ENCODE results near the gene LRRC49. TPM values are rescaled to one million over a fixed set of nuclear protein-coding genes. Genes with fewer than 3 reads are reported as not detected.

LRRC49 gene
- total RNA-seq, 1 experiment from 2014 or later, result 5.6 TPM

DNA sequence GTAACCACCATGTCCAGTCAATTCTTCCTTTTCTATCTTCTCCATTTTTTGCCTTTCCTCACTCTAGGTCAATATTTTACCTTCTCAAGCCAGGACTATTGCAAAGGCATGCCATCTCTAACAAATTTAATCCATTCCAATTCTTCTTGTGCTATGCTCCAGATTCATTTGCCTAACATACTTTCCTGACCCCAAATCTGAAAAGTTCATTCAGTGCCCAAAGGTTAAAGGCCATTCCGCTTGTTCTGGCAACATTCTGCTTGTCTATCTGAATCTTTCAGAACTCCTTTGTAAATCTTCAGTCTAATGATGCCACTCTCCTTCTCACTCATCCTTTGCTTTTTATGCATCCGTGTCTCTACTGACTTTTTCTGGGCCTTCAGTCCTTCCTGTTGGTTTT is 15.9 kb upstream of the LRRC49 start:
- Histone ChIP-seq H3K4me3 (ENCODE audit: insufficient read depth, low read depth, low read length) (no peak overlapping the region), H3K36me3 (replicated peaks; ENCODE audit: control insufficient read depth, insufficient read depth, low read length) (no peaks in the 10 kb centered on the region), H3K27me3 (ENCODE audit: control insufficient read depth, insufficient read depth, low read length) (no peaks in the 10 kb centered on the region)
- DNase-seq, result no peak

DNA sequence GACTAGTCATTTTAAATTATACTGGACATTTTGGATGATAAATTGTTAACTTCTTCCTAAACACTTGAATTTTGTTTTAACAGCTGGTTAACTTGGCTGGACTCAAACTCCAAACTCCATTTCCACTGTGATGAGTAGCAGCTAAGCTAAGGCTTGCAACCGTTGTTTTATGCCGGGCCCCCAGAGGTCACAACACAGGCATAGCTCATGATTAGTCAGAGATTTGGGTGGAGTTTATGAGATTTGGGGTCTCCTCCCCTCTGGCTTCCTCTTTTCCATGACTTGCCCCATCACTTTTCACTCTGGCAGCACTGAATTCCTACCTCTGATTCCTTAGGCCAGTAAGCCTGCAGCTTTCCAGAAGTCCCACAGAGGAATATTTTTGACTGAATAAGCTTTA is 13.2 kb upstream of the LRRC49 start:
- Histone ChIP-seq H3K4me3 (ENCODE audit: insufficient read depth, low read depth, low read length) (no peak overlapping the region), H3K36me3 (replicated peaks; ENCODE audit: control insufficient read depth, insufficient read depth, low read length) (no peaks in the 10 kb centered on the region), H3K27me3 (ENCODE audit: control insufficient read depth, insufficient read depth, low read length) (no peaks in the 10 kb centered on the region)
- no peak for DNase-seq

GRCh38 chr15:70880781-70881180 is 11.8 kb upstream of the LRRC49 start:
- no peaks in the 10 kb centered on the region for H3K36me3 ChIP-seq (replicated peaks; ENCODE audit: control insufficient read depth, insufficient read depth, low read length)
- H3K27me3 ChIP-seq (ENCODE audit: control insufficient read depth, insufficient read depth, low read length), result no peaks in the 10 kb centered on the region
- no peak for DNase-seq

DNA sequence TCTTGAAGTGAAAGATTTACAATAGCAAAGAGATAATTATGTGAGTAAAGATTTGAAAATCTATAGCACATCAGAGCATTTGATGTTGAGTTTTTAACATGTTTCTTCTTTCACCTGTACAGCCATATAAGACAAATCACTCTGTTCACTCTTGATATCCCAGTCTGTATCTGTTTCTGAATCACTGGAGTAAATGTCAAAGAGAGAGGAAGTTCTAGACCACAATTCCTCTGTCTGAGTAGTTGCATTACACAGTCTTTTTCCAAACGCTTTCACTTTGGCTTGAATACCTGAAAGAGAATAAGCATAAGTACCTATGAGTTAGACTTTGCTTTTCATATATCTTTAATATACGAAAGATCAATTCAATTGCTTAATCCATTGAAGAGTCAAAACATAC is 10.3 kb upstream of the LRRC49 start:
- H3K36me3 ChIP-seq (replicated peaks; ENCODE audit: control insufficient read depth, insufficient read depth, low read length), result no peaks in the 10 kb centered on the region

More at GRCh38 chr15:70880781-70881180, 11.8 kb upstream of the LRRC49 start:
- no peak overlapping the region for H3K4me3 ChIP-seq (ENCODE audit: insufficient read depth, low read depth, low read length)

GRCh38 chr15:70892912-70893560 is 410 bp downstream of the LRRC49 start:
- Histone ChIP-seq H3K36me3 (replicated peaks; ENCODE audit: control insufficient read depth, insufficient read depth, low read length) (no peaks in the 10 kb centered on the region), H3K4me3 (ENCODE audit: insufficient read depth, low read depth, low read length) (peak overlapping the region; percentile 92), H3K27me3 (ENCODE audit: control insufficient read depth, insufficient read depth, low read length) (no peaks in the 10 kb centered on the region)
- DNase-seq, result no peak

More for the DNA sequence above, 10.3 kb upstream of the LRRC49 start:
- no peak for DNase-seq
- Histone ChIP-seq H3K4me3 (ENCODE audit: insufficient read depth, low read depth, low read length) (no peak overlapping the region), H3K27me3 (ENCODE audit: control insufficient read depth, insufficient read depth, low read length) (no peaks in the 10 kb centered on the region)

DNA sequence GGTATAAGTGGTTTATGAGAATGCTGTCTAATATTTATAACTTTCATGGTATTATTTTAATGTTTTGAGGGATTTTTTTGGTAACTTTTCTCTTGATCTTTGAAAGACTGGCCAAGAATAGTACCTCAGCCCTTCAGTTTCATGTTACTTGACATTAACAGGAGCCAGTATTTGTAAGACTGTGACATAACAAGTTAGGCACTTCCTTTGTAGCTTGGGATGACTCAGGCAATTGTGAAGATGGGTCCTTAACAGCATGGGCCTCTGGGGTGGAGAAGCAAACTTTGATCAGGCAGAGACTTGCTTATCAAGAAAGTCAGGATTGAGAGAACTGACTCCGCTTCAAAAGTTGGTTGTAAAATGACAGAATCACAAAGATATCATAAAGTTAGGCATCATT is 9.5 kb downstream of the LRRC49 start:
- DNase-seq, result no peak

GRCh38 chr15:70906842-70907241 is 14.2 kb downstream of the LRRC49 start:
- no peak for DNase-seq
- Histone ChIP-seq H3K4me3 (ENCODE audit: insufficient read depth, low read depth, low read length) (no peak overlapping the region), H3K27me3 (ENCODE audit: control insufficient read depth, insufficient read depth, low read length) (no peaks in the 10 kb centered on the region), H3K36me3 (replicated peaks; ENCODE audit: control insufficient read depth, insufficient read depth, low read length) (no peaks in the 10 kb centered on the region)

More for the DNA sequence above, 9.5 kb downstream of the LRRC49 start:
- H3K36me3 ChIP-seq (replicated peaks; ENCODE audit: control insufficient read depth, insufficient read depth, low read length), result no peaks in the 10 kb centered on the region
- H3K27me3 ChIP-seq (ENCODE audit: control insufficient read depth, insufficient read depth, low read length), result no peaks in the 10 kb centered on the region
- H3K4me3 ChIP-seq (ENCODE audit: insufficient read depth, low read depth, low read length), result no peak overlapping the region

GRCh38 chr15:70907784-70908471 is 15.3 kb downstream of the LRRC49 start:
- H3K36me3 ChIP-seq (replicated peaks; ENCODE audit: control insufficient read depth, insufficient read depth, low read length), result no peaks in the 10 kb centered on the region
- H3K4me3 ChIP-seq (ENCODE audit: insufficient read depth, low read depth, low read length), result no peak overlapping the region
- H3K27me3 ChIP-seq (ENCODE audit: control insufficient read depth, insufficient read depth, low read length), result no peaks in the 10 kb centered on the region
- DNase-seq, result peak; percentile 23

DNA sequence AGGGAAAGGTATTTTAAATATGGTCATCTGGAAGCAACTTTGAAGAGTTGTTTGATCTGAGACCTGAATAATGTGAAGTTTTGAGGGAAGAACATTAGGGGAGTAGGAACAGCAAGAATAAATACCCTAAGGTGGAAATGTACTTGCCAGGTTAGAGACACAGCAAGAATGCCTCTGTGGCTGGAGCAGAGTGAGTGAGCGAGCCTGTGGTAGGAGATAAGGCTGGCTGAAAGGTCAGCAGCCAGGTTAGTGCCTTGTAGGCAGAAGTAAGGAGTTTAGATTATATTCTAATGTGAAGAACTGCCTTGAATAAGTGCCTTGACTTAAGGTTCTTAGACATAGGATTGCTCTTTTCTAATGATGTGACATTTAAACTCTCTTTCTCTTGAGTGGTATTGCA is 18.3 kb downstream of the LRRC49 start:
- H3K4me3 ChIP-seq (ENCODE audit: insufficient read depth, low read depth, low read length), result no peak overlapping the region
- H3K36me3 ChIP-seq (replicated peaks; ENCODE audit: control insufficient read depth, insufficient read depth, low read length), result no peaks in the 10 kb centered on the region
- DNase-seq, result no peak
- H3K27me3 ChIP-seq (ENCODE audit: control insufficient read depth, insufficient read depth, low read length), result no peaks in the 10 kb centered on the region

DNA sequence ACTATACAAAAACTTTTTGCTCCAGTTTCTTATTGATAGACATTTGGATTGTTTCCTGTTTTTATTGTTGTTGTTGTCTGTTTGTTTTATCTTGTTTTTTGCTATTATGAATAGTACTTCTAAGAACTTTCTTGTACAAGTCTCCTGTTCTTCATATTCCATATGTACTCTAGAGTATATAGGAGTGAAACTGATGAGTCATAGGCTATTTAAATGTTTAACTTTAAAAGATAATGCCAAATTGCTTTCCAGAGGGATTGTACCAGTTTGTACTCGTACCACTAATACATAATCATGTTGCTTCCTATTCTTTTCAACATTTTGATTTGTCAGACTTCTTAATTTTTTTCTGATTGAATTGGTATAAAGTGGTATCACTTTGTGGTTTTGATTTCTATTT is 19.6 kb downstream of the LRRC49 start:
- Histone ChIP-seq H3K36me3 (replicated peaks; ENCODE audit: control insufficient read depth, insufficient read depth, low read length) (no peaks in the 10 kb centered on the region), H3K4me3 (ENCODE audit: insufficient read depth, low read depth, low read length) (no peak overlapping the region), H3K27me3 (ENCODE audit: control insufficient read depth, insufficient read depth, low read length) (no peaks in the 10 kb centered on the region)
- DNase-seq, result no peak

GRCh38 chr15:70916531-70916930 is 23.9 kb downstream of the LRRC49 start:
- Histone ChIP-seq H3K36me3 (replicated peaks; ENCODE audit: control insufficient read depth, insufficient read depth, low read length) (no peaks in the 10 kb centered on the region), H3K4me3 (ENCODE audit: insufficient read depth, low read depth, low read length) (no peak overlapping the region), H3K27me3 (ENCODE audit: control insufficient read depth, insufficient read depth, low read length) (no peaks in the 10 kb centered on the region)
- DNase-seq, result no peak

- no peaks in the 10 kb centered on the region for H3K36me3 ChIP-seq (replicated peaks; ENCODE audit: control insufficient read depth, insufficient read depth, low read length)
- H3K27me3 ChIP-seq (ENCODE audit: control insufficient read depth, insufficient read depth, low read length), result no peaks in the 10 kb centered on the region
- DNase-seq, result no peak
- H3K4me3 ChIP-seq (ENCODE audit: insufficient read depth, low read depth, low read length), result no peak overlapping the region
Measured at GRCh38 chr15:70917955-70918354, 25.3 kb downstream of the LRRC49 start.

- no peak overlapping the region for H3K4me3 ChIP-seq (ENCODE audit: insufficient read depth, low read depth, low read length)
- H3K36me3 ChIP-seq (replicated peaks; ENCODE audit: control insufficient read depth, insufficient read depth, low read length), result no peaks in the 10 kb centered on the region
- no peaks in the 10 kb centered on the region for H3K27me3 ChIP-seq (ENCODE audit: control insufficient read depth, insufficient read depth, low read length)
- DNase-seq, result no peak
Measured at GRCh38 chr15:70920981-70921696, 28.5 kb downstream of the LRRC49 start.

DNA sequence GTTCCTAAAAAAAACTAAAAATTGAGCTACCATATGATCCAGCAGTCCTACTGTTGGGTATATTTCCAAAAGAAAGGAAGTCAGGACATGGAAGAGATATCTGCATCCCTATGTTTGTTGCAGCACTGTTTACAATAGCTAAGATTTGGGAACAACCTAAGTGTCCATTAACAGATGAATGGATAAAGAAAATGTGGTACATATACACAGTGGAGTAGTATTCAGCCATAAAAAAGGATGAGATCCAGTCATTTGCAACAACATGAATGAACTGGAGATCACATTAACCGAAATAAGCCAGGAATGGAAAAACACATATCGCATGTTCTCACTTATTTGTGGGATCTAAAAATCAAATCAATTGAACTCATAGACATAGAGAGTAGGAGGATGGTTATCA is 29.5 kb downstream of the LRRC49 start:
- Histone ChIP-seq H3K36me3 (replicated peaks; ENCODE audit: control insufficient read depth, insufficient read depth, low read length) (no peaks in the 10 kb centered on the region), H3K4me3 (ENCODE audit: insufficient read depth, low read depth, low read length) (no peak overlapping the region), H3K27me3 (ENCODE audit: control insufficient read depth, insufficient read depth, low read length) (no peaks in the 10 kb centered on the region)
- DNase-seq, result no peak
